HepG2 (cell line): Measurements from ENCODE around the gene ADGRB2. TPM values are rescaled to one million over a fixed set of nuclear protein-coding genes. Genes with fewer than 3 reads are reported as not detected.

Experiments used
- ARID4A ChIP-seq: sonication (generic); formaldehyde crosslinking; IDR thresholded peaks from 2 replicates; pipeline ENCODE4 v1.5.0; 2020; ENCODE audit warnings: mild to moderate bottlenecking, missing genetic modification reagents, borderline replicate concordance
- ARNT ChIP-seq: fragments of 450-650 bp; IDR thresholded peaks from 2 replicates; pipeline ENCODE4 v1.6.1; 2017
- CENPT ChIP-seq: sonication (generic); formaldehyde crosslinking; IDR thresholded peaks from 2 replicates; pipeline ENCODE4 v1.8.0; 2022; ENCODE audit warnings: low read depth, mild to moderate bottlenecking, moderate library complexity, missing genetic modification reagents
- IRF1 ChIP-seq: sonication (generic); formaldehyde crosslinking; IDR thresholded peaks from 2 replicates; pipeline ENCODE4 v1.4.0; 2020; ENCODE audit warnings: low read depth, mild to moderate bottlenecking, missing genetic modification reagents
- KDM2A ChIP-seq: sonication (generic); formaldehyde crosslinking; IDR thresholded peaks from 2 replicates; pipeline ENCODE4 v1.4.0; 2020; ENCODE audit warnings: low read depth, missing genetic modification reagents, borderline replicate concordance
- KDM5B ChIP-seq: sonication (generic); formaldehyde crosslinking; IDR thresholded peaks from 2 replicates; pipeline ENCODE4 v1.4.0; 2020; ENCODE audit warnings: missing genetic modification reagents, mild to moderate bottlenecking, borderline replicate concordance
- MBNL3 ChIP-seq: fragments of 250-450 bp; sonication (Bioruptor Pico); conservative IDR thresholded peaks from 2 replicates; pipeline ENCODE4 v1.8.0; 2022; ENCODE audit warnings: mild to moderate bottlenecking, inconsistent platforms
- PHF8 ChIP-seq: sonication (generic); formaldehyde crosslinking; IDR thresholded peaks from 2 replicates; pipeline ENCODE4 v1.5.0; 2020; ENCODE audit warnings: missing genetic modification reagents
- SRSF1 ChIP-seq: fragments of 200-400 bp; formaldehyde crosslinking; optimal IDR thresholded peaks from 2 replicates; pipeline ENCODE3; 2017; ENCODE audit warnings: mild to moderate bottlenecking, low read depth, low read length, moderate library complexity
- TAF15 ChIP-seq: fragments of 200-400 bp; formaldehyde crosslinking; IDR thresholded peaks from one replicate; pipeline ENCODE4 v1.6.1; 2018; ENCODE audit warnings: mild to moderate bottlenecking, low read depth, low read length; ENCODE audit not compliant: poor library complexity, severe bottlenecking
- ZBTB7B ChIP-seq: sonication (generic); formaldehyde crosslinking; IDR thresholded peaks from 2 replicates; pipeline ENCODE4 v1.4.0; 2020; ENCODE audit warnings: missing genetic modification reagents
- ZNF367 ChIP-seq: sonication (generic); formaldehyde crosslinking; IDR thresholded peaks from 2 replicates; pipeline ENCODE4 v1.4.0; 2020; ENCODE audit warnings: missing genetic modification reagents, borderline replicate concordance
- ZNF496 ChIP-seq: sonication (generic); formaldehyde crosslinking; IDR thresholded peaks from 2 replicates; pipeline ENCODE4 v1.8.1; 2023; ENCODE audit warnings: mild to moderate bottlenecking, moderate library complexity, missing genetic modification reagents; ENCODE audit not compliant: insufficient replicate concordance
- ZNF530 ChIP-seq: sonication (generic); formaldehyde crosslinking; IDR thresholded peaks from 2 replicates; pipeline ENCODE4 v1.5.0; 2020; ENCODE audit warnings: low read depth, mild to moderate bottlenecking, missing genetic modification reagents
- ZNF580 ChIP-seq: IDR thresholded peaks from 2 replicates; pipeline ENCODE4 v1.6.1; 2016; ENCODE audit warnings: low read depth, borderline replicate concordance
- ZNF891 ChIP-seq: sonication (generic); formaldehyde crosslinking; IDR thresholded peaks from 2 replicates; pipeline ENCODE4 v1.5.0; 2020; ENCODE audit warnings: mild to moderate bottlenecking, missing genetic modification reagents
- polyA plus RNA-seq, 8 experiments: library from polyadenylated mRNA; depleted of rRNA in 3 of 8; stranded (reverse) in 7 of 8; unstranded in 1 of 8; fragments of >200 nt; fragmentation: Illumina TruSeq in 4 of 8; extraction: Trizol in 4 of 8; gene quantifications; 2 replicates each; pipeline versions ENCODE4 v1.2.1 to v1.2.3, GENCODE V29; 2011 to 2016; ENCODE audit warnings: low read depth in 4 of 8, missing spikeins in 1 of 8, mixed read lengths in 1 of 8; ENCODE audit not compliant: insufficient read depth in 1 of 8
- total RNA-seq, 5 experiments: library from RNA; depleted of rRNA; stranded (reverse); fragments of >200 nt; fragmentation: Illumina TruSeq; extraction: Trizol; gene quantifications; 2 replicates each; pipeline ENCODE4 v1.2.3, GENCODE V29; 2016; ENCODE audit warnings: low read depth in 1 of 5
- TF ChIP-seq, protein P1 (sequence below): sonication (generic); formaldehyde crosslinking; IDR thresholded peaks from 2 replicates; pipeline ENCODE4 v1.4.0; 2020; ENCODE audit warnings: missing genetic modification reagents, borderline replicate concordance
- TF ChIP-seq, protein P2 (sequence below), 2 experiments: sonication (generic) in 1 of 2; formaldehyde crosslinking in 1 of 2; IDR thresholded peaks; 2 replicates each; pipeline versions ENCODE4 v1.4.0 to v1.6.1; 2018 to 2020; ENCODE audit warnings: missing genetic modification reagents in 2 of 2, borderline replicate concordance in 1 of 2, low read depth in 1 of 2, mild to moderate bottlenecking in 1 of 2, missing biosample characterization in 1 of 2

The ADGRB2 gene
- total and polyA plus RNA-seq, 2 of the 13 experiments (the other 11 are each of a cell fraction or from before 2014, with no cell fraction given) = 0.03 to 0.09 TPM

DNA sequence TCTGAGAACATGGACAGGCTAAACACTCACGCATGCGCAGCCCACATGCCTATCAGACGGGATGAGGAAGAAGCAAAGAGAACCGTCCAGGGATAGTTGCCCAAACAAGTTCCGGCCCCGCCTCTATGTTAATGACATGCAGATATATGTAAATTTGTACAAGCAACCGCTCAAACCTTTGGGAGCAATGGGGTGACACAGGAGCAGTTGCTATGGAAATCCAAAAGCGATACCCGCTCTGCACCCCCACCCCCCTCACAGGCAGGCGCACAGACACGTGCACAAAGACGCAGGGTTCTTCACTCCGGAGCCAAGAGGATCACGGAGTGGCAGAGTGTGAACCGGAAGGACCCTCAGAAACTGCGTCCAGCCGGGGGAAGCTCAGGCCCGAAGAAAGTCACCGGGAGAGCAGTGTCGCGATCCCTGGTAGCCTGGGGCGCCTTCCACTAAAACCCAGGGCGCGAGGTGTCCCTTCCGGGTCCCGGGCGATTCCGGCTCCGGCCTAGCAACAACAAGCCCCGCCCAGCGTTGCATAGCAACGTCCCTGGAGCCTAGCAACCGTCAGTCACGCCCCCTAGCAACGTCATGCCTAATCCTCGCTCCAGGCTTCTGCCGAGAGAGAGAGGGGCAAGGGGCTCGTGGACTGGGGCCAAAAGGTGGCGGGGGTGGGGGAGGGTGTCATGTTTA lies 24.1 kb upstream of the ADGRB2 start (continued):
- TF ChIP-seq ARID4A (CRISPR knock-in tag) (peak; percentile 49), MBNL3 (CRISPR knock-in tag) (no peak), IRF1 (no peak), PHF8 (CRISPR knock-in tag) (no peak), KDM2A (CRISPR knock-in tag) (no peak), CENPT (CRISPR knock-in tag) (no peak), ZNF580 (no peak), ZBTB7B (no peak), TAF15 (no peak), KDM5B (CRISPR knock-in tag) (no peak), ZNF530 (CRISPR knock-in tag) (no peak), ZNF367 (no peak), ARNT (no peak), ZNF891 (CRISPR knock-in tag) (no peak), ZNF496 (CRISPR knock-in tag) (no peak), SRSF1 (peak; percentile 32)
- TF ChIP-seq, protein P1, sequence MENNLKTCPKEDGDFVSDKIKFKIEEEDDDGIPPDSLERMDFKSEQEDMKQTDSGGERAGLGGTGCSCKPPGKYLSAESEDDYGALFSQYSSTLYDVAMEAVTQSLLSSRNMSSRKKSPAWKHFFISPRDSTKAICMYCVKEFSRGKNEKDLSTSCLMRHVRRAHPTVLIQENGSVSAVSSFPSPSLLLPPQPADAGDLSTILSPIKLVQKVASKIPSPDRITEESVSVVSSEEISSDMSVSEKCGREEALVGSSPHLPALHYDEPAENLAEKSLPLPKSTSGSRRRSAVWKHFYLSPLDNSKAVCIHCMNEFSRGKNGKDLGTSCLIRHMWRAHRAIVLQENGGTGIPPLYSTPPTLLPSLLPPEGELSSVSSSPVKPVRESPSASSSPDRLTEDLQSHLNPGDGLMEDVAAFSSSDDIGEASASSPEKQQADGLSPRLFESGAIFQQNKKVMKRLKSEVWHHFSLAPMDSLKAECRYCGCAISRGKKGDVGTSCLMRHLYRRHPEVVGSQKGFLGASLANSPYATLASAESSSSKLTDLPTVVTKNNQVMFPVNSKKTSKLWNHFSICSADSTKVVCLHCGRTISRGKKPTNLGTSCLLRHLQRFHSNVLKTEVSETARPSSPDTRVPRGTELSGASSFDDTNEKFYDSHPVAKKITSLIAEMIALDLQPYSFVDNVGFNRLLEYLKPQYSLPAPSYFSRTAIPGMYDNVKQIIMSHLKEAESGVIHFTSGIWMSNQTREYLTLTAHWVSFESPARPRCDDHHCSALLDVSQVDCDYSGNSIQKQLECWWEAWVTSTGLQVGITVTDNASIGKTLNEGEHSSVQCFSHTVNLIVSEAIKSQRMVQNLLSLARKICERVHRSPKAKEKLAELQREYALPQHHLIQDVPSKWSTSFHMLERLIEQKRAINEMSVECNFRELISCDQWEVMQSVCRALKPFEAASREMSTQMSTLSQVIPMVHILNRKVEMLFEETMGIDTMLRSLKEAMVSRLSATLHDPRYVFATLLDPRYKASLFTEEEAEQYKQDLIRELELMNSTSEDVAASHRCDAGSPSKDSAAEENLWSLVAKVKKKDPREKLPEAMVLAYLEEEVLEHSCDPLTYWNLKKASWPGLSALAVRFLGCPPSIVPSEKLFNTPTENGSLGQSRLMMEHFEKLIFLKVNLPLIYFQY (CRISPR knock-in tag) = no peak
- TF ChIP-seq, protein P2, sequence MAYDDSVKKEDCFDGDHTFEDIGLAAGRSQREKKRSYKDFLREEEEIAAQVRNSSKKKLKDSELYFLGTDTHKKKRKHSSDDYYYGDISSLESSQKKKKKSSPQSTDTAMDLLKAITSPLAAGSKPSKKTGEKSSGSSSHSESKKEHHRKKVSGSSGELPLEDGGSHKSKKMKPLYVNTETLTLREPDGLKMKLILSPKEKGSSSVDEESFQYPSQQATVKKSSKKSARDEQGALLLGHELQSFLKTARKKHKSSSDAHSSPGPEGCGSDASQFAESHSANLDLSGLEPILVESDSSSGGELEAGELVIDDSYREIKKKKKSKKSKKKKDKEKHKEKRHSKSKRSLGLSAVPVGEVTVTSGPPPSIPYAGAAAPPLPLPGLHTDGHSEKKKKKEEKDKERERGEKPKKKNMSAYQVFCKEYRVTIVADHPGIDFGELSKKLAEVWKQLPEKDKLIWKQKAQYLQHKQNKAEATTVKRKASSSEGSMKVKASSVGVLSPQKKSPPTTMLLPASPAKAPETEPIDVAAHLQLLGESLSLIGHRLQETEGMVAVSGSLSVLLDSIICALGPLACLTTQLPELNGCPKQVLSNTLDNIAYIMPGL (CRISPR knock-in tag; IDR thresholded peaks at IDR 0.05; ENCODE audit: borderline replicate concordance in 1 of 2, low read depth in 1 of 2) = no peak
